Muscle of leg (tissue), 11 donors: ENCODE results near the gene AGBL2. TPM values are rescaled to one million over a fixed set of nuclear protein-coding genes. Genes with fewer than 3 reads are reported as not detected.

Experiments used
- DNase-seq: peaks from one replicate; pipeline ENCODE4 v3.0.0; 2013
- H3K27ac ChIP-seq: one replicate; pipeline ENCODE4 v1.5.1; 2013; ENCODE audit warnings: mild to moderate bottlenecking, low read length, control low read depth
- H3K27me3 ChIP-seq: one replicate; pipeline ENCODE4 v1.6.1; 2013; ENCODE audit warnings: low read length; ENCODE audit not compliant: control insufficient read depth, insufficient read depth
- H3K36me3 ChIP-seq: one replicate; pipeline ENCODE4 v1.6.1; 2013; ENCODE audit warnings: low read length; ENCODE audit not compliant: control insufficient read depth, insufficient read depth
- H3K4me1 ChIP-seq: one replicate; pipeline ENCODE4 v1.6.1; 2013; ENCODE audit warnings: low read length; ENCODE audit not compliant: control insufficient read depth, insufficient read depth
- H3K4me3 ChIP-seq: one replicate; pipeline ENCODE4 v1.5.1; 2013; ENCODE audit warnings: low read length, control low read depth
- H3K9me3 ChIP-seq: replicated peaks from 2 replicates; pipeline ENCODE4 v1.6.1; 2013; ENCODE audit warnings: low read depth, low read length; ENCODE audit not compliant: control insufficient read depth
- WGBS: methylation state at CpG from one replicate; pipeline ENCODE4 v1.1.5; 2013; ENCODE audit warnings: missing lambda C conversion rate; ENCODE audit not compliant: insufficient coverage; 5-methylcytosine and 5-hydroxymethylcytosine counted together
- polyA plus RNA-seq, 8 donors: library from polyadenylated mRNA; unstranded; fragments of 120-200 nt; gene quantifications; one replicate each; pipeline versions ENCODE4 v1.2.1 to v1.2.3, GENCODE V29; 2013; ENCODE audit warnings: inconsistent platforms in 1 of 8, low replicate concordance in 1 of 8; ENCODE audit not compliant: insufficient read length in 8 of 8, insufficient read depth in 1 of 8
- total RNA-seq: library from RNA; stranded (reverse); fragments of 120-200 nt; gene quantifications from one replicate; pipeline ENCODE4 v1.2.4, GENCODE V29; 2013

AGBL2 gene
- total and polyA plus RNA-seq, 9 donors: 0.43 to 1.6 (median 0.95) TPM

- no peaks in the 10 kb centered on the region for H3K9me3 ChIP-seq
- no peaks in the 10 kb centered on the region for H3K27me3 ChIP-seq
- no peak for DNase-seq
- H3K4me1 ChIP-seq: peaks cover 4% of the 10 kb centered on the region
- H3K27ac ChIP-seq: no peak overlapping the region
- peaks cover 11% of the 10 kb centered on the region for H3K36me3 ChIP-seq
- no peak overlapping the region for H3K4me3 ChIP-seq
Observed at GRCh38 chr11:47615249-47615648, 99.9 kb downstream of the AGBL2 start.

GRCh38 chr11:47611348-47611794 is 103.8 kb downstream of the AGBL2 start:
- WGBS: 80% methylated on average over 1 of the region's 6 CpGs
- Histone ChIP-seq H3K4me3 (no peak overlapping the region), H3K9me3 (no peaks in the 10 kb centered on the region), H3K27ac (no peak overlapping the region), H3K4me1 (peaks cover 24% of the 10 kb centered on the region), H3K27me3 (no peaks in the 10 kb centered on the region), H3K36me3 (peaks cover 3% of the 10 kb centered on the region)
- peak; percentile 79 for DNase-seq

- H3K4me1 ChIP-seq: peaks cover 24% of the 10 kb centered on the region
- no peak overlapping the region for H3K4me3 ChIP-seq
- peaks cover 3% of the 10 kb centered on the region for H3K36me3 ChIP-seq
- no peak for DNase-seq
- H3K9me3 ChIP-seq: no peaks in the 10 kb centered on the region
- 48% methylated on average over 3 of the region's 3 CpGs for WGBS
- H3K27me3 ChIP-seq: no peaks in the 10 kb centered on the region
- H3K27ac ChIP-seq: no peak overlapping the region
Observed at GRCh38 chr11:47609675-47610074, 105.5 kb downstream of the AGBL2 start.

Other genes starting within 250 kb of the AGBL2 start
- 58.0 TPM for gene CELF1, start 162.2 kb downstream of the AGBL2 start, total RNA-seq
- 10 to 100 TPM; 46.9 to 74.3 (median 60.7) TPM for gene CELF1, start 162.2 kb downstream of the AGBL2 start, polyA plus RNA-seq
- 36.1 TPM for gene PTPMT1, start 149.8 kb downstream of the AGBL2 start, total RNA-seq
- 10 to 100 TPM; 26.0 to 31.2 (median 28.3) TPM for gene PTPMT1, start 149.8 kb downstream of the AGBL2 start, polyA plus RNA-seq
- 16.0 TPM for gene KBTBD4, start 136.4 kb downstream of the AGBL2 start, total RNA-seq
- 10 to 100 TPM; 11.8 to 16.5 (median 15.1) TPM for gene KBTBD4, start 136.4 kb downstream of the AGBL2 start, polyA plus RNA-seq
- gene NDUFS3, start 136.3 kb downstream of the AGBL2 start, total RNA-seq: 97.4 TPM
- 100 to 1,000 TPM in 2 of 8 donors, 10 to 100 TPM in 6; 90.9 to 103 (median 96.0) TPM for gene NDUFS3, start 136.3 kb downstream of the AGBL2 start, polyA plus RNA-seq
- 2.9 TPM for gene FAM180B, start 128.7 kb downstream of the AGBL2 start, total RNA-seq
- gene FAM180B, start 128.7 kb downstream of the AGBL2 start, polyA plus RNA-seq: 1 to 10 TPM; 1.9 to 5.7 (median 3.8) TPM
- gene C1QTNF4, start 121.0 kb downstream of the AGBL2 start, total RNA-seq: 11.3 TPM
- gene C1QTNF4, start 121.0 kb downstream of the AGBL2 start, polyA plus RNA-seq: 10 to 100 TPM in 5 of 8 donors, 1 to 10 TPM in 3; 8.4 to 16.8 (median 10.2) TPM
- gene MTCH2, start 72.8 kb downstream of the AGBL2 start, total RNA-seq: 51.1 TPM
- 10 to 100 TPM; 67.6 to 83.9 (median 71.7) TPM for gene MTCH2, start 72.8 kb downstream of the AGBL2 start, polyA plus RNA-seq
- 63.4 TPM for gene FNBP4, start 52.0 kb upstream of the AGBL2 start, total RNA-seq
- gene FNBP4, start 52.0 kb upstream of the AGBL2 start, polyA plus RNA-seq: 100 to 1,000 TPM in 1 of 8 donors, 10 to 100 TPM in 7; 59.4 to 116 (median 77.9) TPM
- gene NUP160, start 133.0 kb upstream of the AGBL2 start, total RNA-seq: 25.8 TPM
- 10 to 100 TPM; 25.7 to 38.5 (median 28.1) TPM for gene NUP160, start 133.0 kb upstream of the AGBL2 start, polyA plus RNA-seq